ENCODE measurements around the gene OR8G1. TPM values are rescaled to one million over a fixed set of nuclear protein-coding genes. Genes with fewer than 3 reads are reported as not detected.

Gene OR8G1
- total RNA-seq, 1 experiment from 2014 or later = not detected

- Histone ChIP-seq H3K14ac (ENCODE audit: insufficient read depth, low read length) (no peak overlapping the region), H3K4me1 (ENCODE audit: insufficient read depth, low read length) (no peaks in the 10 kb centered on the region), H2BK20ac (ENCODE audit: low read depth, low read length, poor library complexity, severe bottlenecking) (no peak overlapping the region), H3K9me3 (ENCODE audit: control insufficient read depth, low read depth, low read length) (no peaks in the 10 kb centered on the region), H3K4ac (ENCODE audit: low read depth, low read length) (no peak overlapping the region), H2BK15ac (ENCODE audit: low read depth, low read length) (no peak overlapping the region), H3K23me2 (ENCODE audit: insufficient read length, low read depth, low read length, poor library complexity, severe bottlenecking) (no peaks in the 10 kb centered on the region), H3K23ac (ENCODE audit: insufficient read length, low read depth, low read length) (no peak overlapping the region), H2AFZ (ENCODE audit: low read length) (no peak overlapping the region), H2BK12ac (ENCODE audit: insufficient read length, low read depth, low read length) (no peak overlapping the region), H3K18ac (ENCODE audit: insufficient read length, low read depth, low read length) (no peak overlapping the region), H3K4me2 (ENCODE audit: insufficient read depth, insufficient read length, low read length) (no peak overlapping the region), H3T11ph (ENCODE audit: low read length) (no peak overlapping the region), H3K56ac (ENCODE audit: insufficient read length, low read depth, low read length) (no peak overlapping the region), H3K27me3 (ENCODE audit: insufficient read depth, low read length) (no peaks in the 10 kb centered on the region), H2BK120ac (ENCODE audit: low read depth, low read length, poor library complexity, severe bottlenecking) (no peak overlapping the region), H2BK5ac (ENCODE audit: insufficient read length, low read length) (no peak overlapping the region), H2AK5ac (ENCODE audit: insufficient read length, low read length) (no peak overlapping the region), H4K20me1 (ENCODE audit: control insufficient read depth, insufficient read depth, insufficient read length) (no peaks in the 10 kb centered on the region), H4K91ac (ENCODE audit: insufficient read length, low read depth, low read length) (no peak overlapping the region), H3K9ac (ENCODE audit: extremely low read depth, insufficient read length, low read length) (no peak overlapping the region), H3K79me2 (ENCODE audit: insufficient read depth, low read length) (0 out of 2 replicates have a peak, but pooled peaks cover 2% of the 10 kb centered on the region), H4K8ac (replicated peaks; ENCODE audit: insufficient read length, low read depth, low read length) (no peak overlapping the region), H4K5ac (ENCODE audit: insufficient read length, low read depth, low read length) (no peak overlapping the region), H3K27ac (ENCODE audit: insufficient read length, low read depth, low read length) (no peak overlapping the region), H3K79me1 (ENCODE audit: insufficient read depth, low read depth, low read length, poor library complexity, severe bottlenecking) (no peaks in the 10 kb centered on the region)
- Mint-ChIP-seq H3K36me3 (ENCODE audit: insufficient read depth in 1 of 3, low read depth in 3 of 3) (no peaks in the 10 kb centered on the region), H3K9me3 (no peaks in the 10 kb centered on the region), H3K4me3 (no peak overlapping the region), H3K27me3 (ENCODE audit: low read depth) (no peaks in the 10 kb centered on the region), H3K27ac (no peak overlapping the region), H3K4me1 (no peaks in the 10 kb centered on the region)
- TF ChIP-seq CTCF (conservative IDR thresholded peaks at IDR 0.05) = no peak
- no peak for DNase-seq
- no CpG with 5 or more reads among the region's 6 CpGs for WGBS (ENCODE audit: extremely low coverage, insufficient read length, low lambda C conversion rate)
These were observed 33.6 kb upstream of the OR8G1 start for GRCh38 chr11:124207102-124207792.
